ENCODE measurements around the gene COX6B2. TPM values are rescaled to one million over a fixed set of nuclear protein-coding genes. Genes with fewer than 3 reads are reported as not detected.
A peak's percentile ranks its signal among the peaks of the same experiment; 100 is the strongest.

COX6B2 gene
- total RNA-seq, 2 experiments from 2014 or later: 0.55 TPM; not detected in 1

DNA sequence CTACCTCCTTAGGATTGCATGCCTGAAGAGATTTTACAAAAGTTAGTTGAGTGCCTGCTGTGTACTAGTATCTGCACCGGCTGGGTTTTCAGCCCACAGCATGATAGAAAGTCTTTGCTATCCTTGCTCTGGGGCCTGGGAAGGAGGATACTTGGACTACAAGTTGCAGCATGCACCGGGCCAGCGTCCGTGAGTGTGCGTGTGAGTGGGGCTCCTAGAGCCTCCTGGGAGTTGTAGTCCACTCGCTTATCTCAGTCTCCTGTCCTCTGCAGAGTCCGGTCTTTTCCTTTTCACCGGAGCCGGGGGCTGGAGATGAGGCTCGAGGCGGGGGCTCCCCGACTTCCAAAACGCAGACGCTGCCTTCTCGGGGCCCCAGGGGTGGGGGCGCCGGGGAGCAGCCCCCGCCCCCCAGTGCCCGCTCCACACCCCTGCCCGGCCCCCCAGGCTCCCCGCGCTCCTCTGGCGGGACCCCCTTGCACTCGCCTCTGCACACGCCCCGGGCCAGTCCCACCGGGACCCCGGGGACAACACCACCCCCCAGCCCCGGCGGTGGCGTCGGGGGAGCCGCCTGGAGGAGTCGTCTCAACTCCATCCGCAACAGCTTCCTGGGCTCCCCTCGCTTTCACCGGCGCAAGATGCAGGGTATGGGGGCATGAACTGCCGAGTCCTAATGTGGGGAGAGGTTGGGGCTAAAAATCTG is 50.1 kb downstream of the COX6B2 start:
- POLR2A ChIA-PET: interaction anchor here (1.4 kb wide), 1 partner anchor 44 kb away, joined by 5 read pairs; no protein-coding TSS in a partner anchor
- Mint-ChIP-seq H3K4me3 (no peak overlapping the region), H3K4me1 (peaks cover 8% of the 10 kb centered on the region), H3K27me3 (no peaks in the 10 kb centered on the region), H3K36me3 (peaks cover 7% of the 10 kb centered on the region), H3K27ac (no peak overlapping the region), H3K9me3 (no peaks in the 10 kb centered on the region)
- DNase-seq (no peak), ATAC-seq (ENCODE audit: low read depth) (no peak)

DNA sequence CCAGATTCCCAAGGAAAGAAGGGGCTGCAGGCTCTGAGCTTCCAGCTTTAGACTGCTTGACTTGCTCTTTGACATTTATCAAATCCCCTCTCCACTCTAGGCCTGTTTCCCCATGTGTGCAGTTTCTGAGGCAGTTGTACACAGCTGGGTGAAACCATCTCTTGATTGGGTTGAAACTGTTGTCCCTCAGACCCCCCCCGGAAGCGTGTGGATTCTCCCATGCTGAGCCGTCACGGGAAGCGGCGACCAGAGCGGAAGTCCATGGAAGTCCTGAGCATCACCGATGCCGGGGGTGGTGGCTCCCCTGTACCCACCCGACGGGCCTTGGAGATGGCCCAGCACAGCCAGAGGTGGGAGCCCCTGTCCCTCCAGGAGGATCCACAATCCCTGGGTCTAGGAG is 51.0 kb downstream of the COX6B2 start:
- Mint-ChIP-seq H3K27ac (no peak overlapping the region), H3K4me3 (no peak overlapping the region), H3K36me3 (peaks cover 7% of the 10 kb centered on the region), H3K27me3 (peaks cover 3% of the 10 kb centered on the region), H3K4me1 (peaks cover 8% of the 10 kb centered on the region), H3K9me3 (no peaks in the 10 kb centered on the region)
- no peak for DNase-seq
- POLR2A ChIA-PET: interaction anchor here (1.4 to 2.8 kb wide), 5 partner anchors 36 to 104 kb away, joined by 4 to 28 read pairs (median 15); partner anchors contain the start of genes KMT5C, RPL28, TMEM238 and UBE2S
- ATAC-seq (ENCODE audit: low read depth): no peak

DNA sequence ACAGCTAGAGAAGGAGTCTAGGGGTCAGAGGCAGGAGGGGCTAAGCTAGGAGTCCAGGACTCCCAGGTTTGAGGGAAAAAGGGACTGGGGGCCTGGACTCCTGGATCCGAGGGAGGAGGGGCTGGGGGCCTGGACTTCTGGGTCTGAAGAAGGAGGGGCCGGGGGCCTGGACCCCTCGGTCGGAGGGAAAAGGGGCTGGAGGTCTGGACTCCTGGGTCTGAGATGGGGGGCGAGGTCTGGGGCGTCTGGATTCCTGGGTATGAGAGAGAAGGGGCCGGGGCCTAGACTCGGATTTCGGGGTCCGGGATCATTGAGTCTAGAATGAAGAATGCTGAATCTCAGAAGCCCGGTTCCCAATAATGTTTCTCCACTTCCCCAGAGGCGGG is 52.2 kb downstream of the COX6B2 start:
- POLR2A ChIA-PET: interaction anchor here (1.2 to 2.8 kb wide), 12 partner anchors 9 to 304 kb away, joined by 3 to 28 read pairs (median 6); partner anchors contain the start of genes KMT5C, PPP6R1, RPL28 and TMEM238
- Mint-ChIP-seq H3K9me3 (no peaks in the 10 kb centered on the region), H3K36me3 (peaks cover 7% of the 10 kb centered on the region), H3K27me3 (peaks cover 3% of the 10 kb centered on the region), H3K4me1 (peaks cover 8% of the 10 kb centered on the region), H3K27ac (peak overlapping the region; percentile 98), H3K4me3 (peak overlapping the region; percentile 95)
- no peak for DNase-seq
- ATAC-seq (ENCODE audit: low read depth): no peak

DNA sequence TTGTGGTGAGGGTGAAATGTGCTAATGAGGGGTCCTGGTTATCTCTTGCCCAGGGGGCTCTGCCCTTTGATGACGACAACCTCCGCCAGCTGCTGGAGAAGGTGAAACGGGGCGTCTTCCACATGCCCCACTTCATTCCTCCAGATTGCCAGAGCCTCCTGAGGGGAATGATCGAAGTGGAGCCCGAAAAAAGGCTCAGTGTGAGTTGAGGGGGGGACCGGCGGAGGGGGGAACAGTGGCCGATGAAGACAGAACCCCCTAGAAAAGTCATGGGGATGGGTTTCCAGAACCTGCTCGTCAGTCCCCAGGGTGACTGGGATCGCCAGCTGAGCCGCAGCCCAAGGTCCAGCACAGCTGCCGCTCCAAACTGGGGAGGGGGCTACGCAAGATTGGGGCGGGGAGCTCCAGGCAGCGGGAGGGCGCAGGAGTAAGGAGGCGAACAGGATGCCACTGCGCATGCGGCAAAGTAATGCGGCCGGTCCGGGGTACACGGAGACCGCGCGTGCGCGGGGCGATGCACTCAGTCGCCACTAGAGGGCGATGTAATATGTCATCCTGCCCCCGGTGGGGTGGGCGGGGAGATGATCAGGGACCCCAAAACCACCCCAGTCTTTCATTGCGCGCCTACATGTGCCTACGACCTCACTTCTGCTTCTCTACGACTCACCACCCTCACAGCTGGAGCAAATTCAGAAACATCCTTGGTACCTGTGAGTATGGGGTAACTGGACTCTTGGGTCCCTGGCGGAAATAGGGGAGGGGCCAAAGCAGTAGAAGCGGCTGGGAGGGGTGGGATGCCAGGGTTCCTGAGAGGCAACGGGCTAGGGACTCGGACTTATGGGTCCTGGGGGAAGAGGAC is 52.8 kb downstream of the COX6B2 start:
- H3K9me3 Mint-ChIP-seq: no peaks in the 10 kb centered on the region
- peak overlapping the region; percentile 98 for H3K27ac Mint-ChIP-seq
- peaks cover 3% of the 10 kb centered on the region for H3K27me3 Mint-ChIP-seq

DNA sequence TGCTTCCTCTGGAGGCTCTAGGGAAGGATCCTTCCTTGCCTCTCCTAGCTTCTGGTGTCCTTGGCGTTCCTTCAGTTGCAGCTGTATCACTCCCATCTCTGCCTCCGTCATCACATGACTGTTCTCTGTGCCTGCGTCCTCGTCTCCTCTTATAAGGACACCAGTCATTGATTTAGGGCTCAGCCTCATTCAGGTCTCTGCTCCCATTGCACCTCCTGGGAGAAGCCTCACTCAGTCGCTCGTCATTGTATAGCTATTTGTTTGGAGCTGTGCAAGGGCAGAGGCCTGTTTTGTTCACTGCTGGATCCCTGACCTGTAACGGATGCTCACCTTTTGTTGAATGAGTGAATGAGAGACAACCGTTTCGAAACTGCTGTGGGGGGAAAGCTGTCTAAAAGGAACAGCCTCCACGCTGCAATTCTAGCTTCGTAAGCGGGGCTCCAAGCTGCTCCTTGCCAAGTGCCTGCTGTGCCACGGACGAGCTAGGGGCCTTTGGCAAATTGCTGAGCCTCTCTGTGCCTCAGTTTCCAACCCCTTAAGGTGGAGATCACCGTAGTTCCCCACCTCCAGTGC is 53.5 kb downstream of the COX6B2 start:
- DNase-seq (no peak), ATAC-seq (ENCODE audit: low read depth) (no peak)
- H3K9me3 Mint-ChIP-seq: no peaks in the 10 kb centered on the region
- no peak overlapping the region for H3K27ac Mint-ChIP-seq
- peak overlapping the region; percentile 95 for H3K4me3 Mint-ChIP-seq
- H3K27me3 Mint-ChIP-seq: peaks cover 3% of the 10 kb centered on the region
- H3K4me1 Mint-ChIP-seq: peaks cover 8% of the 10 kb centered on the region
- POLR2A ChIA-PET: interaction anchor here (0.6 to 2.8 kb wide), 14 partner anchors 8 to 305 kb away, joined by 3 to 28 read pairs (median 6); partner anchors contain the start of genes HSPBP1, KMT5C, PPP6R1 and TMEM238
- peaks cover 5% of the 10 kb centered on the region for H3K36me3 Mint-ChIP-seq

More for the DNA sequence above, 52.8 kb downstream of the COX6B2 start:
- H3K4me3 Mint-ChIP-seq: peak overlapping the region; percentile 95
- peaks cover 7% of the 10 kb centered on the region for H3K36me3 Mint-ChIP-seq
- peaks cover 8% of the 10 kb centered on the region for H3K4me1 Mint-ChIP-seq
- POLR2A ChIA-PET: interaction anchor here (0.6 to 2.8 kb wide), 16 partner anchors 9 to 305 kb away, joined by 3 to 28 read pairs (median 6); partner anchors contain the start of genes HSPBP1, KMT5C, PPP6R1 and RPL28
- ATAC-seq (ENCODE audit: low read depth) (peak; percentile 91), DNase-seq (peak; percentile 98)

DNA sequence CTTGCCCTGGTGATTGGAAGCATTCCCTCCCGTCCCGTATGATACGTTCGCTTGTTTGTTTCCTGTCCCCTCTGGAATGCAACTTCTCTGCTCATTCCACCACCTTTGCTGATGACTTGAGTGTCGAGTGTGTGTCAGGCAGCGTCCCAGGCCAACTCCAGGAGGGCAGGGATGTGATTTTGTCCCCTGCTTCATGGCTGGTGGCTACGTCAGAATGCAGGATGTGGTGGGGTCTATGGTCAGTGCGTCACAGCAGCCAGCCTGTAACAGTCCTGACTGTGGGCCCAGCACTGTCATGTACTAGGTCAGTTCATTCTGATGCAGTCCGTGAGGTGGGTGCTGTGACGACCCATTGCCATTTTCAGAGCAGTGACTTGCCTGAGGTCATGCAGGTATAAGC is 54.5 kb downstream of the COX6B2 start:
- Mint-ChIP-seq H3K27me3 (peaks cover 3% of the 10 kb centered on the region), H3K9me3 (no peaks in the 10 kb centered on the region), H3K36me3 (peaks cover 2% of the 10 kb centered on the region), H3K4me3 (no peak overlapping the region), H3K27ac (no peak overlapping the region), H3K4me1 (peaks cover 3% of the 10 kb centered on the region)
- ATAC-seq (ENCODE audit: low read depth) (no peak), DNase-seq (no peak)
- POLR2A ChIA-PET: no interaction called here

Other genes starting within 250 kb of the COX6B2 start
- 100 to 1,000 TPM; 147 to 157 TPM for gene PPP1R12C, start 237.1 kb downstream of the COX6B2 start, total RNA-seq
- not detected for gene TNNT1, start 205.5 kb downstream of the COX6B2 start, total RNA-seq
- gene TNNI3, start 197.0 kb downstream of the COX6B2 start, total RNA-seq: not detected
- under 1 TPM in 1 of 2 experiments, not detected in 1; 0.65 TPM for gene DNAAF3, start 188.1 kb downstream of the COX6B2 start, total RNA-seq
- gene SYT5, start 174.4 kb downstream of the COX6B2 start, total RNA-seq: under 1 TPM in 1 of 2 experiments, not detected in 1; 0.39 TPM
- not detected for gene PTPRH, start 145.2 kb downstream of the COX6B2 start, total RNA-seq
- gene TMEM86B, start 126.0 kb downstream of the COX6B2 start, total RNA-seq: 10 to 100 TPM; 18.8 to 19.4 TPM
- gene PPP6R1, start 95.7 kb downstream of the COX6B2 start, total RNA-seq: 100 to 1,000 TPM; 211 to 226 TPM
- 10 to 100 TPM; 19.5 to 20.3 TPM for gene HSPBP1, start 74.6 kb downstream of the COX6B2 start, total RNA-seq
- gene BRSK1, start 70.7 kb downstream of the COX6B2 start, total RNA-seq: 1 to 10 TPM; 9.0 TPM
- gene TMEM150B, start 29.4 kb downstream of the COX6B2 start, total RNA-seq: 1 to 10 TPM in 1 of 2 experiments, under 1 TPM in 1; 0.51 to 1.1 TPM
- 10 to 100 TPM; 26.4 to 28.5 TPM for gene KMT5C, start 14.8 kb downstream of the COX6B2 start, total RNA-seq
- not detected for gene GARIN5B, start 8.5 kb upstream of the COX6B2 start, total RNA-seq
- under 1 TPM; 0.53 to 0.60 TPM for gene IL11, start 15.7 kb upstream of the COX6B2 start, total RNA-seq
- not detected for gene TMEM190, start 22.1 kb upstream of the COX6B2 start, total RNA-seq
- gene TMEM238, start 29.6 kb upstream of the COX6B2 start, total RNA-seq: 10 to 100 TPM; 17.0 to 19.8 TPM
- 1,000 to 10,000 TPM; 3,030 to 3,043 TPM for gene RPL28, start 31.2 kb upstream of the COX6B2 start, total RNA-seq
- gene UBE2S, start 53.1 kb upstream of the COX6B2 start, total RNA-seq: 100 to 1,000 TPM; 184 to 203 TPM
- gene SHISA7, start 88.6 kb upstream of the COX6B2 start, total RNA-seq: not detected
- 10 to 100 TPM; 13.7 to 16.8 TPM for gene ISOC2, start 106.9 kb upstream of the COX6B2 start, total RNA-seq
- not detected for gene C19orf85, start 110.0 kb upstream of the COX6B2 start, total RNA-seq
- gene ZNF628, start 121.9 kb upstream of the COX6B2 start, total RNA-seq: 10 to 100 TPM in 1 of 2 experiments, 1 to 10 TPM in 1; 9.4 to 11.5 TPM
- gene NAT14, start 130.5 kb upstream of the COX6B2 start, total RNA-seq: 10 to 100 TPM; 14.5 to 15.0 TPM
- gene SSC5D, start 133.7 kb upstream of the COX6B2 start, total RNA-seq: 1 to 10 TPM in 1 of 2 experiments, under 1 TPM in 1; 0.86 to 1.1 TPM
- not detected for gene SBK2, start 182.4 kb upstream of the COX6B2 start, total RNA-seq
- gene SBK3, start 190.8 kb upstream of the COX6B2 start, total RNA-seq: not detected
- 10 to 100 TPM; 10.1 to 10.4 TPM for gene ZNF579, start 226.1 kb upstream of the COX6B2 start, total RNA-seq
- 10 to 100 TPM; 16.0 to 18.4 TPM for gene FIZ1, start 244.8 kb upstream of the COX6B2 start, total RNA-seq
- 10 to 100 TPM; 25.2 to 26.6 TPM for gene ZNF524, start 245.6 kb upstream of the COX6B2 start, total RNA-seq

All from activated naive CD8-positive, alpha-beta T cell treated with anti-CD3 and anti-CD28 coated beads, Interleukin-2, amount 10 ng/mL, durations not matched to agents 7 days and 5 days (primary cell).